ENCODE measurements around the gene ATF7IP. TPM values are rescaled to one million over a fixed set of nuclear protein-coding genes. Genes with fewer than 3 reads are reported as not detected.

The ATF7IP gene
- polyA plus RNA-seq, 1 of the 3 experiments (the other 2 are of a cell fraction): 2.8 TPM

DNA sequence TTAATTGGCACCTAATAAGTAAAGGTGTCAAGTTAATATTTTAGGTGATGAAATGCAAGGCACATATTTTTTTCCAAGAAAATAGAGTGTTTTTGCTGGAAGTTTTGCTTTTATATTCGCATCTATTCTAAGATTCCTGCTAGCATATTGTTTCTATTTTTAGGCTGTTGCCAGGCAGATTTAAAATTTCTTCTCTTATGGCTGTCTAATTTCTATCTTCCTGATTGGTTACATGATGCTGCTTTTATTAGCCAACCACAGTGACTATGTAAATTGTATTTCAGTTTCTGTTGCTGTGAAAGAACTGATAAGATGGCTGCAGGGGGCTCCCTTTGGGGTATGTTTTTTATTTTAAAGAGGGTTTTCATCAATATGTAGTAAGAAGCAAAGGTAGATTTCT is 42.7 kb downstream of the ATF7IP start (continued):
- TF ChIP-seq, protein P1, sequence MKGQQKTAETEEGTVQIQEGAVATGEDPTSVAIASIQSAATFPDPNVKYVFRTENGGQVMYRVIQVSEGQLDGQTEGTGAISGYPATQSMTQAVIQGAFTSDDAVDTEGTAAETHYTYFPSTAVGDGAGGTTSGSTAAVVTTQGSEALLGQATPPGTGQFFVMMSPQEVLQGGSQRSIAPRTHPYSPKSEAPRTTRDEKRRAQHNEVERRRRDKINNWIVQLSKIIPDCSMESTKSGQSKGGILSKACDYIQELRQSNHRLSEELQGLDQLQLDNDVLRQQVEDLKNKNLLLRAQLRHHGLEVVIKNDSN (IDR thresholded peaks at IDR 0.05; ENCODE audit: borderline replicate concordance, low read depth): no peak
- TF ChIP-seq GATA2 (CRISPR knock-in tag; IDR thresholded peaks at IDR 0.05) (no peak), EP300 (IDR thresholded peaks at IDR 0.05; ENCODE audit: borderline replicate concordance in 1 of 2, low read depth in 1 of 2, low read length in 1 of 2) (no peak), MXI1 (IDR thresholded peaks at IDR 0.05; ENCODE audit: low read depth, low read length) (no peak), CTCF (IDR thresholded peaks at IDR 0.05) (no peak)

DNA sequence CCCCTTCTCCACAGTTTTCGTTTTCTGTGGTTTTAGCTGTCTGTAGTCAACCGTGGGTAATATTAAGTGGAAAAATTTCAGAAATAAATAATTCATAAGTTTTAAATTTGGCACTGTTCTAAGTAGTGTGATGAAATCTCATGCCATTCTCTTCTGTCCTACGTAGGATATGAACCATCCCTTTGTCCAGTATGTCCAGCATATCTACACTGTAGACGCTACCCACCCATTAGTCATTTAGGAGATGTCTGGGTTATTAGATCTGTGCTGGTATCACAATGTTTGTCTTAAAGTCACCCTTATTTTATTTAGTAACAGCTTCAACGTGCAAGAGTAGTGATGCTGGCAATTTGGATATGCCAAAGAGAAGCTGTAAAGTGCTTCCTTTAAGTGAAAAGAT is 44.7 kb downstream of the ATF7IP start:
- no peak overlapping the region for H3K27ac ChIP-seq (ENCODE audit: low read depth in 2 of 2, low read length in 1 of 2)
- ChIA-PET POLR2A (no interaction called here), CTCF (no interaction called here)
- H3K9me2 ChIP-seq: no peaks in the 10 kb centered on the region
- no peaks in the 10 kb centered on the region for H3K9me3 ChIP-seq
- no peak for DNase-seq
- H4K20me1 ChIP-seq (ENCODE audit: insufficient read depth): no peaks in the 10 kb centered on the region
- H3K9ac ChIP-seq: no peak overlapping the region
- no peaks in the 10 kb centered on the region; a peak in 2 of 4 replicates for H3K4me1 ChIP-seq (ENCODE audit: control insufficient read depth in 1 of 2, insufficient read depth in 2 of 2, low read depth in 1 of 2, low read length in 1 of 2)
- peaks cover 79% of the 10 kb centered on the region for H3K79me2 ChIP-seq (ENCODE audit: insufficient read depth)
- no peak overlapping the region for H3K4me3 ChIP-seq (ENCODE audit: low read depth in 2 of 2, low read length in 1 of 2)
- H3K36me3 ChIP-seq (replicated peaks in 1 of 2; ENCODE audit: control insufficient read depth in 1 of 2, insufficient read depth in 2 of 2, low read length in 1 of 2): peaks cover 0 to 3% of the 10 kb centered on the region in 2 experiments
- WGBS (ENCODE audit: low lambda C conversion rate): 83% methylated on average over 5 of the region's 5 CpGs
- H3K4me2 ChIP-seq: no peak overlapping the region
- no peaks in the 10 kb centered on the region for H3F3A ChIP-seq (replicated peaks; ENCODE audit: insufficient read depth)
- no peak overlapping the region for H2AFZ ChIP-seq (ENCODE audit: low read depth)
- H3K27me3 ChIP-seq (ENCODE audit: insufficient read depth): no peaks in the 10 kb centered on the region
- TF ChIP-seq CTCF (IDR thresholded peaks at IDR 0.05) (no peak), USF2 (IDR thresholded peaks at IDR 0.05; ENCODE audit: borderline replicate concordance, low read depth, low read length) (no peak), FOXJ3 (CRISPR knock-in tag; IDR thresholded peaks at IDR 0.05) (no peak), FOSL2 (IDR thresholded peaks at IDR 0.05; ENCODE audit: borderline replicate concordance, low read depth) (no peak), RFX5 (IDR thresholded peaks at IDR 0.05; ENCODE audit: low read length) (no peak), GABPA (IDR thresholded peaks at IDR 0.05; ENCODE audit: low read depth) (no peak), ZBTB33 (IDR thresholded peaks at IDR 0.05; ENCODE audit: borderline replicate concordance, low read depth) (no peak), TEAD4 (IDR thresholded peaks at IDR 0.05; ENCODE audit: borderline replicate concordance, insufficient read depth) (no peak), REST (IDR thresholded peaks at IDR 0.05; ENCODE audit: low read depth, low read length) (no peak), JUND (IDR thresholded peaks at IDR 0.05) (no peak), RAD21 (IDR thresholded peaks at IDR 0.05; ENCODE audit: low read length) (no peak), YY1 (IDR thresholded peaks at IDR 0.05; ENCODE audit: low read depth) (no peak), SMC3 (IDR thresholded peaks at IDR 0.05; ENCODE audit: low read depth, low read length) (no peak), EZH2phosphoT487 (IDR thresholded peaks at IDR 0.05; ENCODE audit: borderline replicate concordance, low read depth) (no peak), MXI1 (IDR thresholded peaks at IDR 0.05; ENCODE audit: low read depth, low read length) (no peak), NRF1 (IDR thresholded peaks at IDR 0.05; ENCODE audit: low read depth, low read length) (no peak)
